Measurements from ENCODE around the gene SLC25A38. TPM values are rescaled to one million over a fixed set of nuclear protein-coding genes. Genes with fewer than 3 reads are reported as not detected.

Gene SLC25A38
- total and polyA plus RNA-seq, 8 donors = 14.2 to 29.4 (median 24.0) TPM

DNA sequence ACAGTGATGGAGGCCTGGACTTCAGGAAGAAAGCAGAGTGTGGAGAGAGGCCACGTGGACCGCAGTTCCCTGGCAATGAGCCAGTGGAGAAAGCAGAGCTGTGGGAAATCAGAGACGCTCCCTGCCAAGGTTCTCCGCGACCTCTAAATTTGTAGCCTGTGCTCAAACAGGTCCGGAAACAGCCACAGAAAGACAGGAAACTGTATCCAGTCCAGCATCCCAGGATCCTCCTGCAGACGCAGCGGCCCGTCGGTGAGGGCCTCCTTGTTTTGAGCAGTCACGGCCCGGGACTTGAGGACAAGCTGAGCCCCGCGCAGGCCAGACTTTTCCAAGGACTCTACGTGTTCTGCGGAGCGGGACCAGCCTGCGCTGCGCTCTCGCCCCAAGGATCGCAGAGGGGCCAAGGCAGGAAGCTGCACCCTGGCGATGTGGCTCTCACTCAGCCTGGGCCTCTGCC, 45.6 kb downstream of the SLC25A38 start:
- Histone ChIP-seq H3K9me3 (no peaks in the 10 kb centered on the region), H3K4me3 (no peak overlapping the region), H3K36me3 (no peaks in the 10 kb centered on the region), H3K27ac (no peak overlapping the region), H3K4me1 (no peaks in the 10 kb centered on the region), H3K27me3 (no peaks in the 10 kb centered on the region)
- FAIRE-seq (no peak), ATAC-seq (no peak), DNase-seq (no peak)
- intact Hi-C loops (cut with DNase I) = no loop called here
- TF ChIP-seq, protein P1, sequence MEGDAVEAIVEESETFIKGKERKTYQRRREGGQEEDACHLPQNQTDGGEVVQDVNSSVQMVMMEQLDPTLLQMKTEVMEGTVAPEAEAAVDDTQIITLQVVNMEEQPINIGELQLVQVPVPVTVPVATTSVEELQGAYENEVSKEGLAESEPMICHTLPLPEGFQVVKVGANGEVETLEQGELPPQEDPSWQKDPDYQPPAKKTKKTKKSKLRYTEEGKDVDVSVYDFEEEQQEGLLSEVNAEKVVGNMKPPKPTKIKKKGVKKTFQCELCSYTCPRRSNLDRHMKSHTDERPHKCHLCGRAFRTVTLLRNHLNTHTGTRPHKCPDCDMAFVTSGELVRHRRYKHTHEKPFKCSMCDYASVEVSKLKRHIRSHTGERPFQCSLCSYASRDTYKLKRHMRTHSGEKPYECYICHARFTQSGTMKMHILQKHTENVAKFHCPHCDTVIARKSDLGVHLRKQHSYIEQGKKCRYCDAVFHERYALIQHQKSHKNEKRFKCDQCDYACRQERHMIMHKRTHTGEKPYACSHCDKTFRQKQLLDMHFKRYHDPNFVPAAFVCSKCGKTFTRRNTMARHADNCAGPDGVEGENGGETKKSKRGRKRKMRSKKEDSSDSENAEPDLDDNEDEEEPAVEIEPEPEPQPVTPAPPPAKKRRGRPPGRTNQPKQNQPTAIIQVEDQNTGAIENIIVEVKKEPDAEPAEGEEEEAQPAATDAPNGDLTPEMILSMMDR (IDR thresholded peaks at IDR 0.05) = no peak
- 65 to 66% methylated on average over 22 of the region's 22 CpGs for WGBS, 2 donors

DNA sequence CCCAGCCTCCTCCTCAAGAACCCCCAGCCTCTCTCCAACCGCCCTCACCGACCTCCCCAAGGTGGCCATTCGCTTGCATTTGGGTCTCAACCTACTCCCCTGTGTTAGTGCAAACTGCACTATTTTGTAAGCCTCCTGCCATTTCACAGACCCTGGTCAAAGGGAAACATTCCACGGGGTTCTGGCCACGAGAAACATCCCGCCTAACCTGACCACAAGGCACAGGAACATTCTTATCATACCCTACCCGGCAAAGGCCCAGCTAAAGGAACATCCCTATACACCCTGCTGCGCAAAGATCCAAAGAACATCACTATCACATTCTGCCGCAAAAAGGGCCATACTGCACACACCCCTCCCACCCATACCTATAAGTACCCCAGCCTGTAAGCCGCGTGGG, 46.3 kb downstream of the SLC25A38 start:
- H3K27me3 ChIP-seq = no peaks in the 10 kb centered on the region
- FAIRE-seq (no peak), DNase-seq (peak in 1 of 6 donors; percentile 1), ATAC-seq (no peak)
- H3K4me1 ChIP-seq = no peaks in the 10 kb centered on the region
- no peak overlapping the region for H3K27ac ChIP-seq
- TF ChIP-seq, protein P1 (IDR thresholded peaks at IDR 0.05) = no peak
- no peak overlapping the region for H3K4me3 ChIP-seq
- no peaks in the 10 kb centered on the region for H3K9me3 ChIP-seq
- intact Hi-C loops (cut with DNase I) = no loop called here
- no peaks in the 10 kb centered on the region for H3K36me3 ChIP-seq
- WGBS, 2 donors = 77 to 80% methylated on average over 11 of the region's 11 CpGs

DNA sequence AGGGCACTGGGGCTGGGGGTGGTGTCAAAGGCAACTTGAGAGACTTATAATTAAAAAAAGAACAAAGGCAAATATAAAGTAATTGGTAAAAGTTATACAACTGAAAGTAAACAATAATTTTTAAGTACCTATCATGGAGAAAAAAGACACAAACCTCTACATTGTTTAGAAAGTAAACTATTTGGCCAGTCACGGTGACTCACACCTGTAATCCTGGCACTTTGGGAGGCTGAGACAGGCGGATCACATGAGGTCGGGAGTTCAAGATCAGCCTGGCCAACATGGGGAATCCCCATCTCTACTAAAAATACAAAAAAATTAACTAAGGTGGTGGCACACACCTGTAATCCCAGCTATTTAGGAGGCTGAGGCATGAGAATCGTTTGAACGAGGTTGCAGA, 49.2 kb downstream of the SLC25A38 start:
- DNase-seq (no peak), ATAC-seq (no peak), FAIRE-seq (no peak)
- Histone ChIP-seq H3K27me3 (no peaks in the 10 kb centered on the region), H3K27ac (no peak overlapping the region), H3K9me3 (no peaks in the 10 kb centered on the region), H3K4me3 (no peak overlapping the region), H3K36me3 (no peaks in the 10 kb centered on the region), H3K4me1 (no peaks in the 10 kb centered on the region)
- intact Hi-C loops (cut with DNase I) = no loop called here
- WGBS, 2 donors = 81 to 86% methylated on average over 5 of the region's 5 CpGs
- TF ChIP-seq, protein P1 (IDR thresholded peaks at IDR 0.05) = no peak

DNA sequence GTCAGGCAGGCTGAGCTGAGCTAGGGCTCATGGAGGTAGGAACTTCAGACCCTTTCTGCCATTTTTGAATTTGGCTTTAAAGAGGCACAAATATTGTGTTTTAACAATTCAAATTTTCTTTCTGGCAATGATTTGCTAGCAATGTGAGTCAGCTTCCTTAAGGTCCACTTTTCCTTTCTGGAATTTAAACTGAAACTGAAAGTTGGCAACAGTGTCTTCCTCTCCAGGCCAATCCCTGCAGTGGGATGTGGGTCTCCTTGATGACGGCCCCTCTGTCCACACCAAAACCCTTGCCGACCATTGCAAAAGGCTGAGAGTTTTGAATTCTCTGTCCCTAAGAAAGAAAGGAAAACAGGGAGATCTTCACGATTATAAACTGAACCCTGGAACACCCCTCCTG, 50.5 kb downstream of the SLC25A38 start:
- H3K4me3 ChIP-seq = no peak overlapping the region
- no peak for FAIRE-seq
- TF ChIP-seq, protein P1 (IDR thresholded peaks at IDR 0.05) = no peak
- no peaks in the 10 kb centered on the region for H3K9me3 ChIP-seq
- peak in 1 of 6 donors; percentile 1 for DNase-seq
- H3K27me3 ChIP-seq = no peaks in the 10 kb centered on the region
- H3K27ac ChIP-seq = no peak overlapping the region
- intact Hi-C loops (cut with DNase I) = no loop called here
- WGBS, 2 donors = 67 to 79% methylated on average over 3 of the region's 3 CpGs
- H3K4me1 ChIP-seq = no peaks in the 10 kb centered on the region
- peak in 2 of 4 donors; percentile 47 to 54 for ATAC-seq
- H3K36me3 ChIP-seq = no peaks in the 10 kb centered on the region

DNA sequence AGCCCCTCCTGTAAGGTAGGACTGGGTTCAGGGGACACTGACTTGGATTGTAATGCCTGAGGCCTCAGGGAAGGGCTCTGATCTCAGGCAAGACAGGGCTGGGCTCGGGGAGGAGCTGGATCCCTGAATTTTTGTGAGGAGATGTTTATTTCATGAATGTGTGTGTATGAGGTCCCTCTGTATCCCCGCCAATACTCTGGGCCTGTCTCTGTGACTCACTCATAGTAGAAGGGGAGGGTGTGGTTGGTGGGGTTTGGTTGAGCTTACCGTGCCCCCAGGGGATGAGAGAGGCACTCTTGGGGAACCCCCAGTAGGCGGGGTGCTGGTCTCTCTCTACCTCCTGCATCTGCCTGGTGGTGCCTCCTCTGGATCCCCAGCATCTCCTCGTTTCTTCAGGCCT, 51.4 kb downstream of the SLC25A38 start:
- no peaks in the 10 kb centered on the region for H3K36me3 ChIP-seq
- no peak overlapping the region for H3K4me3 ChIP-seq
- 59 to 82% methylated on average over 4 to 5 of the region's 5 CpGs for WGBS, 2 donors
- TF ChIP-seq, protein P1 (IDR thresholded peaks at IDR 0.05) = no peak
- no peaks in the 10 kb centered on the region for H3K4me1 ChIP-seq
- H3K27ac ChIP-seq = no peak overlapping the region
- intact Hi-C loops (cut with DNase I) = no loop called here
- no peaks in the 10 kb centered on the region for H3K27me3 ChIP-seq
- DNase-seq (peak in 1 of 6 donors; percentile 1), ATAC-seq (no peak), FAIRE-seq (no peak)
- no peaks in the 10 kb centered on the region for H3K9me3 ChIP-seq

Data from pancreas (tissue), 10 donors.